ENCODE results near the gene MARCHF3.
"Not testable (repeated sequence)": the region's sequence is repeated elsewhere in the genome, so short reads cannot be mapped to it uniquely, and the experiment has no call there.

Gene MARCHF3

GRCh38 chr5:127051591-127051990 lies 21.2 kb upstream of the MARCHF3 start:
- DNase-seq (ENCODE audit: low spot score), result no peak

- no peak for DNase-seq (ENCODE audit: low spot score)
These were observed 16.1 kb upstream of the MARCHF3 start for GRCh38 chr5:127046343-127047072.

DNA sequence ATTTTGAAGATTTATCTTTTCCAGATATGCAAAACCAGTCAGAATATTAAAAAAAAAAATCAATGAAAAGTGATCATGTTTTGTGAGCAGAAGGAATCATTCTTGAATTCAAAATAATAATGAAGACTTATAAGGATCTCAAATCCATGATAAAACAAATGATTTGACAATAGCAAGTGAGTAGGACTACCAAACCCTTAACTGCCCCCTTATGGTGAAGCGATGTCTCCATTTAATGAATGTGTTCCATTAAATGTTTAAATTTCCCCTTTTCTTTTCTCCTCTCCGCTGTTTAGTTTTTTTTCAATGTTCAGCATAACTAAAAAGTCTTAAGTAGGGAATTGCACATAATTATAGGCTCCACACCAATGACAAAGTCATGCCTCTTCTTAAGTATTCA lies 12.2 kb upstream of the MARCHF3 start:
- no peak for DNase-seq (ENCODE audit: low spot score)

- DNase-seq (ENCODE audit: low spot score), result no peak
These were observed 11.2 kb upstream of the MARCHF3 start for GRCh38 chr5:127041571-127041970.

DNA sequence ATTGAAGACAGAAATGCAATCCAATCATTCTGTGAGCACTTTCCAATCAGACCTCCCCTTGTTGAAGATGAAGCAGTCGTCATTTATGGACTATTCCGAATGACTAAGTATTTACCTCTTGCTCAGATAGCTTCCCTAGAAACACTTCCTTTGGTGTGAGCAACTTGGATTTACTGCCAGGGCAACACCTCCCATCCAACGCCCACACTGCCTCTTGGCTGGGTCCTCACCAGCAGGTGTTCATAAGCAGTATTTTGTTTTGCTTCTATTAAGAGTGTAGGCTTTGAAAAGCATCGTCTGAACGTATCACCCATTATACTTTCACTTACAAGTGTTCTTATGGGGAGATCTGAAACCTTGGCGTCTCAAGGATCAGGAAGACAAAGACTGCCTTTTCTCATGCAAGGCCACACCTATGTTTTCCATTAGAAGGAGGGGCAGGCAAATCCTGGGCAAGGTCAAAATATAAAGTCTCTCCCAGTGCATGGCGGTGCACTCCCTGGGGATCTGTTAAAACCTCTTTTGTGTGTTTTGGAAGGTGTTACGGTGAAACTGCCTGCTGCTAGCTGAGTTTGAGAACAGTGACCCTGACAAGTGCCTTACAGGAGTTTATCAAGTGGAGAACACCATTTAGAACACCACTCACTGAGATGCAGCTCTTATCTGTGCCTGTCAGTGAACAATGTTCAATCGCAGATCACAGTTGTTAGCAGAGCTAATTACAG lies 10.6 kb upstream of the MARCHF3 start:
- DNase-seq (ENCODE audit: low spot score), result no peak

- DNase-seq (ENCODE audit: low spot score), result no peak
These were observed 8.2 kb upstream of the MARCHF3 start for GRCh38 chr5:127038550-127038949.

DNA sequence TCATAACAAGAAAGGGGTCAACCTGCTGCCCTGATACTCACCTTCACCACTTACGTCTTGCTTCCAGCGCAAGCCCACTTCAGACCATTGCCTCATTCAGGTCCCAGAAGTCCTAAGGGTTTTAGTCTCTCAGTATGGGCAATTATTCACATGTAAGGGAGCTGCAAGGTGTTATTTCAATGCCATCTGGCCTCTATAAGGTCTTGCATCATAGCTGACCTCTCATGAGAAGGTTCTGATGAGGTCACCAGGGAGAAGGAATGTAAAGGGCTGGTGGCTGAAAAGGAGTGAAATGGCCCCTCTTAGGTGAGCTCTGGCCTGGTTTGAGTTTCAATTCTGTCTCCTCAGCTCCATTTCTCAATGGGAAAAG lies 1.5 kb upstream of the MARCHF3 start:
- no peak for DNase-seq (ENCODE audit: low spot score)

- no peak for DNase-seq (ENCODE audit: low spot score)
These were observed 947 bp upstream of the MARCHF3 start for GRCh38 chr5:127031147-127031862.

DNA sequence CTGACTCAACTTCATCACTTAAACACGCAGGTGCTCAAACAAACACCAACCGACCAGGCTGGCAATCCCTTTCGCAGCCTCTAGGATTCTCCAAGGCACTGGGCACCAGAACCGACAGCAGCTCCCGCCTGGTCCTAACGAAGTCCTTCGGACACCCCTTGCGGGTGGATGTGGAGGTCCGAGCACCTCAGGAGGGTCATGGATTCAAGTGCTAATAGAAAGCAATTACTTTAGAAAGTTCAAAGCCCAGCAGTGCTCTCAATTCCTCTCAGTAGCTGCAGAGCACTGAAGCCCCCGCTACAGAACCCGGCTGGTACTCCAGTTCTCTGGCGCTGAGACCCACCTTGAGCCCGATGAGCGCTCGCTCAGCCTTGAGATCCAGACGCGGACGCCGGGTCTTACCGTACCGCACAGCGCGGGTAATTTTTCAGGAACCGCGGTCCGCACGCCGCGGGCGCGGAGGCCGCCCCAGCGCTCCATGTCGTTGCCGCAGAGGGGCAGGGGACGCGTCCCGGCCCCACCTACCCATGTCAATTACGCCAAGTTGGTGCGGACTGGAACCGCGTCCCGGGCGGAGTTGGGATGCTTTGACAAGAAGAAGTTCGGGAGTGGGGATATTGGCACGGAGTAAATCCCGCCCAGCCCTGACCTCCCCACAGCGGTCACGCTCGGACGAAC lies 638 bp downstream of the MARCHF3 start:
- peak; percentile 43 for DNase-seq (ENCODE audit: low spot score)

GRCh38 chr5:127028822-127029457 lies 1.4 kb downstream of the MARCHF3 start:
- DNase-seq (ENCODE audit: low spot score), result no peak

GRCh38 chr5:127027539-127027938 lies 2.8 kb downstream of the MARCHF3 start:
- DNase-seq (ENCODE audit: low spot score), result no peak

DNA sequence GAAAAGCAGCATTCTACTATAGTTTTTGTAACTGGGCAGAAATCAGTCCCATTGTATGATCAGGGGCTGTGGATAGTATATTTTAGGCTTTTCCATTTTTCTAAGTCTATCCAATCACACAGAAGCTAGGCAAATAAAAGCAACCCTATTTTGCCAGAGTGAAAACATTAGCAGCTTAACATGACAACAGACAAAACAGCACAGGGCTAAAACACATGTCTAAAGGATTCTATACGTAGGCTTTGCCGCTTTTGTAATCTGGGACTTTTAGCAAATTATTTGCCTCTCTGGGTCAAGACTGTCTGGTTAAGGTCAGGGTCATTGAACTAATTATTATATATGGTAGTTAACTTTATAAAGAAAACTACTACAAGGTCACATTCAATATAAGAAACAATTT lies 4.2 kb downstream of the MARCHF3 start:
- no peak for DNase-seq (ENCODE audit: low spot score)

- DNase-seq (ENCODE audit: low spot score), result no peak
These were observed 4.9 kb downstream of the MARCHF3 start for GRCh38 chr5:127025467-127025866.

GRCh38 chr5:127024821-127025220 lies 5.5 kb downstream of the MARCHF3 start:
- DNase-seq (ENCODE audit: low spot score), result no peak

- not testable (repeated sequence) for DNase-seq (ENCODE audit: low spot score)
These were observed 6.7 kb downstream of the MARCHF3 start for GRCh38 chr5:127023552-127024191.

- DNase-seq (ENCODE audit: low spot score), result no peak
These were observed 7.5 kb downstream of the MARCHF3 start for GRCh38 chr5:127022846-127023245.

- DNase-seq (ENCODE audit: low spot score), result no peak
These were observed 10.4 kb downstream of the MARCHF3 start for GRCh38 chr5:127019928-127020327.

- not testable (repeated sequence) for DNase-seq (ENCODE audit: low spot score)
These were observed 13.6 kb downstream of the MARCHF3 start for GRCh38 chr5:127016722-127017121.

- no peak for DNase-seq (ENCODE audit: low spot score)
These were observed 14.6 kb downstream of the MARCHF3 start for GRCh38 chr5:127015716-127016115.

DNA sequence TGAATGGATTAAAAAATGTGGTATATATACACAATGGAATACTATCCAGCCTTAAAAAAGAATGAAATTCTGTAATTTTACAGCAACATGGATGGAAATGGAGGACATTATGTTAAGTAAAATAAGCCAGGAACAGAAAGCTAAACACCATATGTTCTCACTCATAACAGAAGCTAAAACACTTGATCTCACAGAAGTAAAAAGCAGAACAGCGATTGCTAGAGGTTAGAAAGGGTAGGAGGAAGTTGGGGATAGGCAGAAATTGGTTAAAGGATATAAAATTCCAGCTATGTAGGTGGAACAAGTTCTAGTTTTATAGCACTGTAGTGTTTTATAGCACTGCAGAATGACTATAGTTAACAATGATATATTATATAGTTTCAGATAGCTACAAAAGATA lies 15.8 kb downstream of the MARCHF3 start:
- DNase-seq (ENCODE audit: low spot score), result no peak

GRCh38 chr5:127013407-127013806 lies 17.0 kb downstream of the MARCHF3 start:
- DNase-seq (ENCODE audit: low spot score), result no peak
